ES-I3 (cell line): ENCODE data around the gene CFAP20DC.
"Not testable (repeated sequence)": the region's sequence is repeated elsewhere in the genome, so short reads cannot be mapped to it uniquely, and the experiment has no call there.

Experiments used
- H3K36me3 ChIP-seq: 2 replicates; pipeline ENCODE4 v1.6.1; 2013; ENCODE audit warnings: mild to moderate bottlenecking, low read length, control low read depth, moderate library complexity; ENCODE audit not compliant: insufficient read depth
- H3K4me1 ChIP-seq: 2 replicates; pipeline ENCODE4 v1.6.1; 2013; ENCODE audit warnings: mild to moderate bottlenecking, control low read depth, low read length; ENCODE audit not compliant: insufficient read depth
- H3K9ac ChIP-seq: 2 replicates; pipeline ENCODE4 v1.6.1; 2013; ENCODE audit warnings: low read depth, mild to moderate bottlenecking, low read length, moderate library complexity
- H3K9me3 ChIP-seq: 2 replicates; pipeline ENCODE4 v1.6.1; 2013; ENCODE audit warnings: mild to moderate bottlenecking, low read length, moderate library complexity; ENCODE audit not compliant: control insufficient read depth, insufficient read depth

The CFAP20DC gene

DNA sequence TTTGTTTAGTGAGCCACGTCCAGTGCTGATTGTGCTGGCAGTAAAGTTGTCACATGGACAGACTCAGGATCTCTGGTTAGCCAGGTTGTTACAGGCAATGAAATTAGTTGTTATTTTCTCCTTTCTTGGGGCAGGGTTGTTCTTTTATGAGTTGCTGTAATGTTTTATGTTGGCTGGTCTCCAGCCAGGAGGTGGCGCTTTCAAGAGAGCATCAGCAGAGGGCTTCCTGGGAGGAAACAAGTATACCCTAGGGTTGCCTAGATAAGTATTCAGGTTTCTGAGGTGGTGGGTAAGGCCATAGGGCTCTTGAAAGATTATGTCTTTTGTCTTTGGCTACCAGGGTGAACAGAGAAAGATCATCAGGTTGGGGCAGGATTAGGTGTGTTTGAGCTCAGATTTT, 14.5 kb upstream of the CFAP20DC start:
- Histone ChIP-seq H3K9ac (no peak overlapping the region), H3K4me1 (no peaks in the 10 kb centered on the region), H3K9me3 (no peaks in the 10 kb centered on the region), H3K36me3 (no peaks in the 10 kb centered on the region; the same call in 1 of the 2 replicates)

DNA sequence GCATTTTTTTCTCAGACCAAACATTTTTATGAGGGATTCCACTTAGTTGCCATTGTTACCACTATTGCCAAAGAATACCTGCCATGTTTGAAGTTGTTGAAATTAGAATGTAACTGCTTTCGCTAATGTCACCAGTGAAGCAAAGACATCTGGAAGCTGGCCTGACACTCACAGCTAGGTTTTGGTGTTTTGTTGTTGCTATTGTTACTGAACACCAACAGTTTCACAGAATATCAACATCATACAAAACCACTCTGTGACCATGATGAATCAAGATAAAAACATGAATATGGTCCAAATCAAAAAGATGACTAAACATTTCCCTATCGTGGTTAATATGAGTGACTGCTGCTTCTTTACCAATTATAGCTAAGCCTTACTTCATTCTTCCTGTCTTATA, 6.9 kb upstream of the CFAP20DC start:
- no peaks in the 10 kb centered on the region for H3K36me3 ChIP-seq
- no peaks in the 10 kb centered on the region for H3K4me1 ChIP-seq
- H3K9ac ChIP-seq, result no peak overlapping the region
- H3K9me3 ChIP-seq, result no peaks in the 10 kb centered on the region

DNA sequence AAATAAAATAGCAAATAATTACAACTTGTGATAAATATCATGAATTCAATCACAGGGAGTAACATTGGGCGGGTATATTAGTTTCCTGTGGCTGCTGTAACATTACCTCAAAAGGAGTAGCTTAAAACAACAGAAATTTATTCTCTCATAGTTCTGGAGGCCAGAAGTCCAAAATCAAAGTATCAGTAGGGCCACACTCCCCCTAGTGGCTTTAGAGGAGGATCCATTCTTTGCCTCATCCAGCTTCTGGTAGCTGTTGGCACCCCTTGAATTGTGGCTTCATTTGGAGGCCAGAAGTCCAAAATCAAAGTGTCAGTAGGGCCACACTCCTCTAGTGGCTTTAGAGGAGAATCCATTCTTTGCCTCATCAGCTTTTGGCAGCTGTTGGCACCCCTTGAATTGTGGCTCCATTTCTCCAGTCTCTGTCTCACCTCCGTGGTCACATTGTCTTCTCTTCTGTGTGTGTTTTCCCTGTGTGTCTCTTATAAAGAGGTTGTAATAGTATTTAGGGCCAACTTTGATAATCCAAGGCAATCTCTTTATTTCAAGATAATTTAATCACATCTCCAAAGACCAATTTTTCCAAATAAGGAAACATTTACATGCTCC, 3.1 kb upstream of the CFAP20DC start:
- H3K9ac ChIP-seq, result no peak overlapping the region
- H3K9me3 ChIP-seq, result no peaks in the 10 kb centered on the region
- no peaks in the 10 kb centered on the region for H3K4me1 ChIP-seq
- no peaks in the 10 kb centered on the region for H3K36me3 ChIP-seq

DNA sequence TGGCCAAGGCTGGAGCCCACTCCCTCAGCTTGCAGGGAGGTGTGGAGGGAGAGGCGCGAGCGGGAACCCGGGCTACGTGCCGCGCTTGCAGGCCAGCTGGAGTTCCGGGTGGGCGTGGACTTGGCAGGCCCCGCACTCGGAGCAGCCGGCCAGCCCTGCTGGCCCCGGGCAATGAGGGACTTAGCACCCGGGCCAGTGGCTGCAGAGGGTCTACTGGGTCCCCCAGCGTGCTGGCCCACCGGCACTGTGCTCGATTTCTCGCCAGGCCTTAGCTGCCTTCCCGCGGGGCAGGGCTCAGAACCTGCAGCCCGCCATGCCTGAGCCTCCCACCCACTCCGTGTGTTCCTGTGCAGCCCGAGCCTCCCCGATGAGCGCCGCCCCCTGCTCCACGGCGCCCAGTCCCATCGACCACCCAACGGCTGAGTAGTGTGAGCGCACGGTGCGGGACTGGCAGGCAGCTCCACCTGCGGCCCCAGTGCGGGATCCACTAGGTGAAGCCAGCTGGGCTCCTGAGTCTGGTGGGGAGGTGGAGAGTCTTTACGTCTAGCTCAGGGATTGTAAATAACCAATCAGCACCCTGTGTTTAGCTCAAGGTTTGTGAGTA, 1.1 kb upstream of the CFAP20DC start:
- H3K4me1 ChIP-seq, H3K36me3 ChIP-seq, H3K9ac ChIP-seq, H3K9me3 ChIP-seq: not testable (repeated sequence)

DNA sequence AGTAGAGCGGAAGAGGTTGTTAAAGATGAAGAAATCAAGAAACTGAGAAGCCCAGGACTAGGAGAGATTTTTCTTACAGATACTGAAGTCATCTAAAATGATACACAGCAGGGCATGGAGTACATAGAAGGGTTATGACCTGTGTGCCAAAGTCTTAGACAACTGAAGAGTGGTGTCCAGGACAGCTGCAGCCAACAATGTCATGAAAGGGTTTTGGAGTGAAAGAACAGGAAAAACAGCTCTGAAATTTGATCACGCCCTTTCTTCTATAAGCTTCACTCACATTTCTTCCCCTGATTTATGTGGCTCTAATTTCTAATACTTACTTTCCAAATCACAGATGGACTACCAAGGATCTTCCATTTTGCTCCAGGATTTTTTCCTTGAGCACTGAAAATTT, 3.0 kb downstream of the CFAP20DC start:
- Histone ChIP-seq H3K36me3 (no peaks in the 10 kb centered on the region), H3K9ac (no peak overlapping the region), H3K4me1 (no peaks in the 10 kb centered on the region), H3K9me3 (no peaks in the 10 kb centered on the region)

DNA sequence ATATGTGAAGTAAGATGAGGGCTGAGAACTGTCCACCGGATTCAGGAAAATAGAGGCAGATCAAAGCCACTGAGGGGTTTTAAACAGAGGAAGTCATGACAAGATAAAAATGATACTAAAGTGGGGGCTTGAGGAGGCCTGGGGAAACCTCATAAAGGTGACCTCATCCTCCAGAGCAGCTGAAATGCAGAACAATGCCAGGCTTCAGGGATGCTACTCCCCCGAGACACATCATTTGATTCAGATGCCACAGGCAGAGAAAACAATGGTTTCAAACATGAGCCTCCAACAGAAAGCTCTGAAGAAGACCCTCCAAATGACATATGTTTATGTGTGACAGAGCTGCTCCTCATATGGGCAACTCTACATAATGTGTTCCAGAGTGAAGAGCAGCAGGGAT, 6.4 kb downstream of the CFAP20DC start:
- Histone ChIP-seq H3K36me3 (no peaks in the 10 kb centered on the region), H3K9ac (no peak overlapping the region), H3K9me3 (no peaks in the 10 kb centered on the region), H3K4me1 (no peaks in the 10 kb centered on the region)

DNA sequence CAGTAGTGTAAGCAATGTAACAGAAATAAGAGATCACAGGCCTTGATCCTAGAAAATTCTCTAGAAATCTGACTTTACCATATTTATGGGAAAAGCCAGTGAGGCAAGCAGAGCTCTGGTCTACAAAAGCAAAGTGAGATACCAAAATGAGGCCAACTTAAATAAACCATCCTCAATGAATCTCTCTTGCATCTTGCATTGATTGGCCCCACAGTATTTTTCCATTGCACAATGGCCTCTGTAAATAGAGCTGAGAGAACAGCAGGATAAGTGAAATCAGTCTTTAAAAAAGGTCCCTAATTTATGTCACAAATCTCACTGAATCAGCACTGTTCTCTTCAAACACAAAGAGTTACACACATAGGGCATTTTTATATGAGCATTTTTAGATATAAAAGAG, 8.9 kb downstream of the CFAP20DC start:
- H3K36me3 ChIP-seq, result no peaks in the 10 kb centered on the region
- no peaks in the 10 kb centered on the region for H3K9me3 ChIP-seq
- no peak overlapping the region for H3K9ac ChIP-seq
- no peaks in the 10 kb centered on the region for H3K4me1 ChIP-seq

DNA sequence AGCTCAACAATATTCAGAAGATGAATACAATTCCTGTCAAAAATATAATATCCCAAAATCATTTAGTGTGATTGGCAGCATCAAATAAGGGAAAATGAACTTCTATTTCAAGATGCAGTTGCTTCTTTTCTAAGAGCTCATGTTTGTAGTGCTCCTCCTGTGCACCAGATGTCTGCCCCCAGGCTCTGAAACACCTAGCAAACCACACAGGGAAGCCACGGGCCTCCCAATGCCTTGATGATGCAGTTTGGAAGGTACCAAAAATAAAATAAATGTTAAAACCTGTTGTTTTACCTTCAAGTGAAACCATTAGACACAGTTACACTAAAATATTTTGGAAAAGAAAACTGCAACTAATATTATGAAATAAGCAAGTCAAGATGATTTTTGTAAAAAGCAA, 22.2 kb downstream of the CFAP20DC start:
- H3K9ac ChIP-seq, result no peak overlapping the region
- H3K4me1 ChIP-seq, result no peaks in the 10 kb centered on the region
- H3K36me3 ChIP-seq, result no peaks in the 10 kb centered on the region
- H3K9me3 ChIP-seq, result no peaks in the 10 kb centered on the region

DNA sequence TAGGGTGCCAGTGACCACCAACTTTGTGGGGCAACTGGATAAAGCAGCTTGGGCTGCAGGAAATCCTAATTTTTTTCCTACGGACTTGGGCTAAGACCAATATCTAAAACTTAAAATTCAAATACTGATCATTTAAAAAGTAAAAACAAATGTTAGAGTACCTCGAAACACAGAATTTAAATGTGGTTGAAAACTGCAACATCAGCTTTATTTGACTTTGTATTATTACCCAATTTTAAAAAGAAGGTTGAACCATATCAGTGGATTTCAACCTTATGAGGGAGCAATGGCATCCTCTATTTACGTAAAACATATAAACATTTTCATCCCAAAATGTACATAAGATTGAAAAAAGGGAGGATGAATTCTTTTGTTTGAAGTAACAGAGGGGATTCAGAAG, 26.2 kb downstream of the CFAP20DC start:
- Histone ChIP-seq H3K4me1 (no peaks in the 10 kb centered on the region), H3K9ac (no peak overlapping the region), H3K36me3 (no peaks in the 10 kb centered on the region), H3K9me3 (no peaks in the 10 kb centered on the region)

DNA sequence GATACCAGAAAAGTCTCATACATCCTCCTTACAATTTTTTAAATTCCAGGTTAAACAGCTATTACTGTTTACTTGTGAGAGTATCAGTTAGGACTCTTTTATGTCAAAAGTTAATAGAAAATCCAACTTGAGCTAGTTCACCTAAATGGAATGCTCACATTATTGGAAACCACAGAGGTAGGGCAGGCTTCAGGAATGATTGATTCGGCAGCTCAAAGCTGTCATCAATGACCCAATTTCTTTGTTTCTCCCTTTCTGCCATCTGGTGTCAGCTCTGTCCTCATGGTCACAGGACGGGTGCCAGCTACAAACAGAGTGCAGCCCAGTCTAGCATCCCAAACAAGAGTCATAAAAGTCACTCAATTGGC, 32.2 kb downstream of the CFAP20DC start:
- H3K9me3 ChIP-seq, result no peaks in the 10 kb centered on the region
- H3K36me3 ChIP-seq, result no peaks in the 10 kb centered on the region
- no peak overlapping the region for H3K9ac ChIP-seq
- H3K4me1 ChIP-seq, result no peaks in the 10 kb centered on the region

DNA sequence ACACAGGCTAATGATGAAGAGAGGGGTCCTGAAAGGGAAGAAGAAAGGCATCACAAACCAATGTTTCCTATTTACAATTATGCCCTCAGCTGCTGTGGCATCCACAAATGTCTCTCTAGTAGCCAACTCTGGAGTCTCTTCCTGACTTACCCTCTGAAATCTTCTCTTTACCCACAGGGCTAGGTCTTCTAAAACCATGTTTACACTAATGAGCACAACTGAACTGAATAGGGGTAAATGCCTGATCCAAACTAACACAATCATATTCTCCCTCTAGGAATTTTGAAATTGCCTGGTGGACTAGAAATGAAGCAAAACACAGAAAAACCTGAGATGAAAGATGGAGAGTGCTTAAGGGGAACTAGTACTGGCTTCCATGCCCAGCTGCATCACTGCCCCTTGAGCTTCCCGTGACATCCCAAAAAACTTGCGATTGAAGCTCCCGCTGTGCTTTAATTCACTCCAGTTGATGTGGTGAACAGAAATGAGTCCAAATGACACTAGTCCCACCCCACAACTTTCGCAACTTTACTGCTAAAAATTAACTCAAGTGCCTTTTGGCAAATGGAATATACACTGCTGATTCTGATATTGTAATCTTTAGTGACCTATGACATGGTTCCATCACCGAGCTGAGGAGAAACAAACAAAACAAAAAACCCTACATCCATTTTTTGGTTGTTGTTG, 32.8 kb downstream of the CFAP20DC start:
- H3K9me3 ChIP-seq, result no peaks in the 10 kb centered on the region
- no peak overlapping the region for H3K9ac ChIP-seq
- no peaks in the 10 kb centered on the region for H3K36me3 ChIP-seq
- no peaks in the 10 kb centered on the region for H3K4me1 ChIP-seq

DNA sequence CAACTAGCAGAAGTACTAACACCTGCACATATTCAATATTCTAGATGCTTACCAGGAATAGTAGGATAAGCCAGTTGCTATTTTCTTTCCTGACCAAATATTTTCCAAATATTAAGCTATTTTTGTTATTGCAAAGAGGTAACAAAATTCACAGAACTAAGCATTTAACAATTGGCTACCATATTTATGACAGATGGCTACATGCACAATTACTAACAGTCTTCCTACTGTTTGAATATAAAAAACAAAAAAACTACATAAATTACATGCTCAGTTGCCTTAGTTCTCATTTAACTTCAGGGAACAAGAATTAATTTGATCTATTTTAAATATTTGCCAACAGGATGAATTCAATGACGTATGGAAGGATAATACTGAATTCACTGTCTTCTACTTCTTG, 36.2 kb downstream of the CFAP20DC start:
- Histone ChIP-seq H3K9me3 (no peaks in the 10 kb centered on the region), H3K9ac (no peak overlapping the region), H3K36me3 (no peaks in the 10 kb centered on the region), H3K4me1 (no peaks in the 10 kb centered on the region)

DNA sequence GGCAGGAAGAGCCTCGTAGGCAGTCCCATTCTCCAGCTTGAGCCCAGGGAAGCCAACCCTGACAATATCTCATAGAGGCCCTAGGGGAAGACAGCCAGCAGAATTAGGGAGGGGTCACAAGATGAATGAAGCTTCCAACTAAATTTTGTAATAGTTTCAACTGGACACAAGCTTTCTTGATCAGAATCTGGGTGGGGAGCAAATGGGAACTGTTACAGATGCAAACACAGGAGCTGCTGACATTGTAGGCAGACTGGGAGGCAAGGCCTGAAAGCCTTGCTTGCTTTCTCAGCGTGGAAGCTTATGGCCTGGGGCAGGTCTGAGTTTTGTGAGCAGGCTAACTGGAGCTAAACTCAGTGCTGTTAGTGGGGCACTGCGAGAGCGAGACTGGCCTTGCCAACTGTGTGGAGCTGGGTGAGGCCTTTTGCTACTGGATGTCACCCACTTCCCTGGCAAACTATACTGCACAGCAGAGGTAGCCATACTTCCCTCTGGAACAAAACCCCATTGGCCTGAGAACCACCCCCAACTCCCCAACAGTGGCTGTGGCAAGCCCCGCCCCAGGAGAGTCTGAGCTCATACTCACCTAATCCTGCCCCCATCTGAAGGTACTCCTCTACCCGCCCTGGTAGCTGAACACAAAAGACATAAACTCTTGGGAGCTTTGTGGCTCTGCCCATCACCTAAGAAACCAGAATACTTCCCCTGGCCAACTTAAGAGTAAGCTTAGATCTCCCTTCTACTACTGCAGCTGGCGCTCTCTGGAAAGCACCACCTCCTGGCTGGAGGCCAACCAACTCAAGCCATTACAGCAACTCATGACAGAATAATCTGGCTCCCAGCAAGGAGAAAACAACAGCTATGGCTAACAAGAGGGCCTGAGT, 42.9 kb downstream of the CFAP20DC start:
- Histone ChIP-seq H3K9ac (no peak overlapping the region), H3K9me3 (no peaks in the 10 kb centered on the region), H3K4me1 (no peaks in the 10 kb centered on the region), H3K36me3 (no peaks in the 10 kb centered on the region)

DNA sequence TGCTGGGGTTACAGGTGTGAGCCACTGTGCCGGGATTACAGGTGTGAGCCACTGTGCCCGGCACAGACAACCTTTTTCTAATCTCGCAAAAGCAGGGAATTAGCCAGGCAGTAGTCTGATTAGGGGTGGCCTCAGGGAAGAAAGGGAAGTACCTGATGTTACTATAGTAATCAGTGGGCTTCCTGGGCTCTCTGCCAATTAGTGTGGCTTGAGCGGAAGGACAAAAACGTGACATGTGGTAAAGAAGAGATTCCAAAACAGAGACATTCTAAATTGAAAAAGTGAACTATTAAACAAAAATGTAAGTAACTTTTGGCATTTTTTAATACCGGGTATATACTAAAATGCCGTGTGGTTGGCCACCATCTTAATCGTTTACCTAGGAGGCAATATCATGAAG, 48.1 kb downstream of the CFAP20DC start:
- no peaks in the 10 kb centered on the region for H3K36me3 ChIP-seq
- H3K9me3 ChIP-seq, result no peaks in the 10 kb centered on the region
- H3K4me1 ChIP-seq, result no peaks in the 10 kb centered on the region
- H3K9ac ChIP-seq, result no peak overlapping the region

DNA sequence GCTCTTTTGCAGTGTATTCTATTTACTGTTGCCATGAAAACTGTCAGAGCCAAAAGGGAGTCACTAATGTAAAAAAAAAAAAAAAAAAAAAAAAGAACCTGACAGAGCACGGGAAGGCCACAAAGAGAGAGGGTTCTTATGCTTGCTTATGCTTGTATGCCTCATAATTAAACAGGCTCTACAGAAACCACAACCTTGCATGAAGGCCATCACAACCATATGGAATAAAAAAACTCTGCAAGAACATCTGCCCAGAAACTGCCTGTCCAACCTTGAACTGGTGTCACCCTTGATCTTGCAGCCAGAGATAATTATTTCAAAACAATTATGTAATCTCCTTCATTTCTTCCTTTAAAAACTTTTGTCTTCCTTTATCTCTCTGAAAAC, 50.1 kb downstream of the CFAP20DC start:
- H3K9me3 ChIP-seq, result no peaks in the 10 kb centered on the region
- no peak overlapping the region for H3K9ac ChIP-seq
- no peaks in the 10 kb centered on the region for H3K4me1 ChIP-seq
- no peaks in the 10 kb centered on the region for H3K36me3 ChIP-seq
